HEK293T (cell line): ENCODE data around the gene STX7.

Experiments used
- ARNT ChIP-seq: fragments of 450-650 bp; IDR thresholded peaks from 2 replicates; pipeline ENCODE4 v1.6.1; 2017; ENCODE audit warnings: mild to moderate bottlenecking
- CTBP1 ChIP-seq: fragments of 450-650 bp; IDR thresholded peaks from 2 replicates; pipeline ENCODE4 v1.6.1; 2016; ENCODE audit warnings: borderline replicate concordance
- ELF4 ChIP-seq: fragments of 450-650 bp; IDR thresholded peaks from 2 replicates; pipeline ENCODE4 v1.6.1; 2017; ENCODE audit warnings: antibody characterized with exemption
- FOXA1 ChIP-seq: fragments of 450-650 bp; IDR thresholded peaks from 2 replicates; pipeline ENCODE4 v1.6.1; 2016; ENCODE audit warnings: mild to moderate bottlenecking
- FOXK2 ChIP-seq: fragments of 450-650 bp; IDR thresholded peaks from 2 replicates; pipeline ENCODE4 v1.6.1; 2016; ENCODE audit warnings: mild to moderate bottlenecking
- FOXM1 ChIP-seq: fragments of 450-650 bp; IDR thresholded peaks from 2 replicates; pipeline ENCODE4 v1.6.1; 2017; ENCODE audit warnings: mild to moderate bottlenecking, borderline replicate concordance
- HDGF ChIP-seq: fragments of 450-650 bp; IDR thresholded peaks from 2 replicates; pipeline ENCODE4 v1.6.1; 2017; ENCODE audit warnings: antibody characterized with exemption, borderline replicate concordance
- LEF1 ChIP-seq: fragments of 450-650 bp; IDR thresholded peaks from 2 replicates; pipeline ENCODE4 v1.6.1; 2017; ENCODE audit warnings: mild to moderate bottlenecking, borderline replicate concordance
- NFRKB ChIP-seq: fragments of 450-650 bp; IDR thresholded peaks from 2 replicates; pipeline ENCODE4 v1.6.1; 2016; ENCODE audit warnings: mild to moderate bottlenecking, moderate library complexity
- SP1 ChIP-seq: fragments of 450-650 bp; IDR thresholded peaks from 2 replicates; pipeline ENCODE4 v1.6.1; 2017
- SUZ12 ChIP-seq: fragments of 450-650 bp; IDR thresholded peaks from 2 replicates; pipeline ENCODE4 v1.6.1; 2016; ENCODE audit warnings: mild to moderate bottlenecking
- TARDBP ChIP-seq: fragments of 450-650 bp; IDR thresholded peaks from 2 replicates; pipeline ENCODE4 v1.6.1; 2016
- ZNF384 ChIP-seq: fragments of 450-650 bp; IDR thresholded peaks from 2 replicates; pipeline ENCODE4 v1.6.1; 2016

- no peak for TF ChIP-seq TARDBP
- no peak for TF ChIP-seq FOXK2
- TF ChIP-seq FOXM1: no peak
- TF ChIP-seq FOXA1: no peak
- no peak for TF ChIP-seq SP1
- no peak for TF ChIP-seq SUZ12
- no peak for TF ChIP-seq ZNF384
- TF ChIP-seq ELF4: no peak
- no peak for TF ChIP-seq ARNT
- TF ChIP-seq NFRKB: no peak
- TF ChIP-seq HDGF: no peak
- no peak for TF ChIP-seq LEF1
- no peak for TF ChIP-seq CTBP1
These were observed 102.1 kb downstream of the STX7 start for GRCh38 chr6:132410830-132411229.
